ENCODE measurements around the gene DPEP1.
"Not testable (repeated sequence)": the region's sequence is repeated elsewhere in the genome, so short reads cannot be mapped to it uniquely, and the experiment has no call there.

The DPEP1 gene

DNA sequence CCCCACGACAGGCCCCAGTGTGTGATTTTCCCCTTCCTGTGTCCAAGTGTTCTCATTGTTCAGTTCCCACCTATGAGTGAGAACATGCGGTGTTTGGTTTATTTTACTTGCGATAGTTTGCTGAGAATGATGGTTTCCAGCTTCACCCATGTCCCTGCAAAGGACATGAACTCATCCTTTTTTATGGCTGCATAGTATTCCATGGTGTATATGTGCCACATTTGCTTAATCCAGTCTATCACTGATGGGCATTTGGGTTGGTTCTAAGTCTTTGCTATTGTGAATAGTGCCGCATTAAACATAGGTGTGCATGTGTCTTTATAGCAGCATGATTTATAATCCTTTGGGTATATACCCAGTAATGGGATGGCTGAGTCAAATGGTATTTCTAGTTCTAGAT is 58.1 kb downstream of the DPEP1 start:
- H3K4me1 ChIP-seq (ENCODE audit: insufficient read depth, low read length); H3K36me3 ChIP-seq (ENCODE audit: insufficient read depth, low read length); H3K9me3 ChIP-seq (ENCODE audit: control insufficient read depth, insufficient read depth, low read length); H3K9ac ChIP-seq (ENCODE audit: low read depth, low read length): not testable (repeated sequence)

- no peaks in the 10 kb centered on the region; the same call in 1 of the 2 replicates for H3K9me3 ChIP-seq (ENCODE audit: control insufficient read depth, insufficient read depth, low read length)
- no peaks in the 10 kb centered on the region for H3K36me3 ChIP-seq (ENCODE audit: insufficient read depth, low read length)
- no peak overlapping the region for H3K9ac ChIP-seq (ENCODE audit: low read depth, low read length)
- H3K4me1 ChIP-seq (ENCODE audit: insufficient read depth, low read length) = no peaks in the 10 kb centered on the region
These were observed 58.9 kb downstream of the DPEP1 start for GRCh38 chr16:89672177-89672941.

- Histone ChIP-seq H3K4me1 (ENCODE audit: insufficient read depth, low read length) (no peaks in the 10 kb centered on the region), H3K9me3 (ENCODE audit: control insufficient read depth, insufficient read depth, low read length) (peaks cover 6% of the 10 kb centered on the region; the same call in 1 of the 2 replicates), H3K36me3 (ENCODE audit: insufficient read depth, low read length) (no peaks in the 10 kb centered on the region), H3K9ac (ENCODE audit: low read depth, low read length) (no peak overlapping the region)
These were observed 64.8 kb downstream of the DPEP1 start for GRCh38 chr16:89678258-89678657.

- Histone ChIP-seq H3K4me1 (ENCODE audit: insufficient read depth, low read length) (no peaks in the 10 kb centered on the region), H3K9ac (ENCODE audit: low read depth, low read length) (no peak overlapping the region), H3K9me3 (ENCODE audit: control insufficient read depth, insufficient read depth, low read length) (peaks cover 8% of the 10 kb centered on the region), H3K36me3 (ENCODE audit: insufficient read depth, low read length) (no peaks in the 10 kb centered on the region)
These were observed 72.5 kb downstream of the DPEP1 start for GRCh38 chr16:89685916-89686315.

DNA sequence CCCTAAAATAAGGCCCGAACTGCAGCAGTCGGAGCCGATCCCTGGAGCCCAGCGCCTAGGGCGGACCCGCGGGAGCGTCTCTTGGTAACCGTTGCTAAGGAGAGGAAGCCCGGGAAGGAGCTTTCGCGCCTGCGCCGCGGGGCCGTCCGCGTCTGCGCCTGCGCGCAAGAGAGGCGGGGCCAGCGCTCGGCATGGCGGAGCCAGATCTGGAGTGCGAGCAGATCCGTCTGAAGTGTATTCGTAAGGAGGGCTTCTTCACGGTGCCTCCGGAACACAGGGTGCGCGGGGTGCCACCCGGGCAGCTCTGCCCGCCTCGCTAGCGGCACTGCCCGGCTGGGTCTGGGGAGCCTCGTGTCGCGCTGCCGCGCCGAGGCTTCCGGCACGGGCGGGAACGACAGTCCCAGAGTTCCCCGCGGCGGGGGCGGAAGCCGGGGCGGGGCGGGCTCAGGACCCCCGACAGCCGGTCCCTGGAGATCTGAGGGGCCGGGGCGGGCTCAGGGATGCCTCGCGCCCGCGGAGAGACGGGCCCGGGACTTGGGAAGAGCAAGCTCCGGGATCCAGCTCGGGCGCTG is 73.2 kb downstream of the DPEP1 start, which contains the start of gene CDK10:
TSS of gene CDK10 (plus strand) at position 170 of the 572 bp plus-strand sequence. CDS start at position 192, 22 bp downstream.
- Histone ChIP-seq H3K36me3 (ENCODE audit: insufficient read depth, low read length) (no peaks in the 10 kb centered on the region), H3K9ac (ENCODE audit: low read depth, low read length) (peak within 1 kb of the TSS; percentile 60)

DNA sequence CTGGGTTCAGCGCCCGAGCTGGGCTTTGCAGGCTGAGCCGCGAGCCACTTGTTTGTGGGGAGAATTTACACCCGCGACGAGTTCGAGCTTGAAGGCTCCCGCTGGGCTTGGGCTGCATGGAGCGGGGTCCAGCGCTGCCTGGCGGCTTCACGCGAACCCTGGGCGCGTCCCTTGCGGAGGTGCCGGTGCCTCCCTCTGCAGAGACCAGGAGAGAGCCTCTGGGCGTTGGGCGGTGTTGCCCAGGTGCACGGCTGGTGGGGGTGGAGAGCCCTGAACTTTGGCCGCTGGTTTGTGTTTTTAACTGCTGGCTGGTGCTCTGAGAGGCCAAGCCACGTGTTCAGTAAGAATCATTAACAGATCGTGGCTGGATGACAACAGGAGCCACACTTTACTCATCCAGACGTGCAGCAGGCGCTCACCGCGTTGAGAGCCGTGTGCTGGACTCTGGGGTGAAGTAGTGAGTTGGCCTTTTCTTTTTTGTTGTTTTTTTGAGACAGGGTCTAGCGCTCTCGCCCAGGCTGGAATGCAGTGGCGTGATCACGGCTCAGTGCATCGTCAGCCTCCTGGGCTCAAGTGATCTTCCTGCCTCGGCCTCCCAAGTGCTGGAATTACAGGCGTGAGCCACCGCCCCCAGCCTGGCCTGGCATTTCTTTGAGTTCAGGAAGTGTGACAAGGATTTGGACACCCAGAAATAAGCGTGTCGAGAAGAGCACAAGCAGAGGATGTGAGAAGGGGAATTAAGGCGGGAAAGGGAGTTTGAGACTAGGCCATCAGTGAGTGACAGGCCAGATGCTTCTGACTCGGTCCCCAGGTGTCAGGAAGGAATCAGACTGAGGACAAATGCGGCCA is 73.9 kb downstream of the DPEP1 start:
- peak overlapping the region; percentile 60 for H3K9ac ChIP-seq (ENCODE audit: low read depth, low read length)
- peaks cover 6% of the 10 kb centered on the region for H3K9me3 ChIP-seq (ENCODE audit: control insufficient read depth, insufficient read depth, low read length)
- H3K4me1 ChIP-seq (ENCODE audit: insufficient read depth, low read length) = no peaks in the 10 kb centered on the region
- H3K36me3 ChIP-seq (ENCODE audit: insufficient read depth, low read length) = no peaks in the 10 kb centered on the region

More for the DNA sequence above, 73.2 kb downstream of the DPEP1 start, which contains the start of gene CDK10:
- Histone ChIP-seq H3K4me1 (ENCODE audit: insufficient read depth, low read length) (no peaks in the 10 kb centered on the region), H3K9me3 (ENCODE audit: control insufficient read depth, insufficient read depth, low read length) (peaks cover 8% of the 10 kb centered on the region)
